Measurements from ENCODE around the gene CRYBA1. TPM values are rescaled to one million over a fixed set of nuclear protein-coding genes. Genes with fewer than 3 reads are reported as not detected.

CRYBA1 gene
- total RNA-seq, 1 experiment from 2014 or later = not detected

DNA sequence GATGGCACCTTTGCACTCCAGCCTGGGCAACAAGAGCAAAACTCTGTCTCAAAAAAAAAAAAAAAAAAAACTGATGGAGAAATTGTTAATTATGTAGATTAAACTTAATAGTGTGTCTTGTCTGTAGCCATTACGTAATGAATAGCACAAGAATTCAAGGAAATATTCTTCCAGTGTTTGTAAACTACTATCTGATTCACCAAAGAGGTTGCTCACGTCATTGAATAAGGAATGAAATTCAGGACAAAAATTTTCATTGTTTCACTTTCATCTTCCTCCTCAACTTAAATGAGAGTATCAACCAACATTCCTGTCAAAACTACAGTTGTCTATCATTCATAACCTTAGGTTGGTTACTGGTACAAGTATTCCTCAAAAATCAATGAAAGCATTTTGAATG, 35.8 kb upstream of the CRYBA1 start:
- Histone ChIP-seq H3K36me3 (ENCODE audit: insufficient read depth, low read length, poor library complexity, severe bottlenecking) (no peaks in the 10 kb centered on the region), H3K4me3 (ENCODE audit: low read depth, low read length, poor library complexity, severe bottlenecking) (no peak overlapping the region), H3K27me3 (replicated peaks; ENCODE audit: insufficient read depth, low read depth, low read length, poor library complexity) (no peaks in the 10 kb centered on the region), H3K27ac (ENCODE audit: low read depth, low read length, poor library complexity, severe bottlenecking) (no peak overlapping the region), H3K9me3 (ENCODE audit: low read depth, low read length, poor library complexity, severe bottlenecking) (no peaks in the 10 kb centered on the region), H3K4me1 (ENCODE audit: insufficient read depth, low read length, poor library complexity, severe bottlenecking) (no peaks in the 10 kb centered on the region)
- intact Hi-C loops (cut with micrococcal nuclease; ENCODE audit: unreplicated experiment) = no loop called here
- POLR2A ChIA-PET (ENCODE audit: low non-redundant PET) = no interaction called here
- CTCF ChIA-PET = no interaction called here
- BruUV-seq (replicated peaks) = no TSS peak
- TF ChIP-seq, protein P1, sequence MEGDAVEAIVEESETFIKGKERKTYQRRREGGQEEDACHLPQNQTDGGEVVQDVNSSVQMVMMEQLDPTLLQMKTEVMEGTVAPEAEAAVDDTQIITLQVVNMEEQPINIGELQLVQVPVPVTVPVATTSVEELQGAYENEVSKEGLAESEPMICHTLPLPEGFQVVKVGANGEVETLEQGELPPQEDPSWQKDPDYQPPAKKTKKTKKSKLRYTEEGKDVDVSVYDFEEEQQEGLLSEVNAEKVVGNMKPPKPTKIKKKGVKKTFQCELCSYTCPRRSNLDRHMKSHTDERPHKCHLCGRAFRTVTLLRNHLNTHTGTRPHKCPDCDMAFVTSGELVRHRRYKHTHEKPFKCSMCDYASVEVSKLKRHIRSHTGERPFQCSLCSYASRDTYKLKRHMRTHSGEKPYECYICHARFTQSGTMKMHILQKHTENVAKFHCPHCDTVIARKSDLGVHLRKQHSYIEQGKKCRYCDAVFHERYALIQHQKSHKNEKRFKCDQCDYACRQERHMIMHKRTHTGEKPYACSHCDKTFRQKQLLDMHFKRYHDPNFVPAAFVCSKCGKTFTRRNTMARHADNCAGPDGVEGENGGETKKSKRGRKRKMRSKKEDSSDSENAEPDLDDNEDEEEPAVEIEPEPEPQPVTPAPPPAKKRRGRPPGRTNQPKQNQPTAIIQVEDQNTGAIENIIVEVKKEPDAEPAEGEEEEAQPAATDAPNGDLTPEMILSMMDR (conservative IDR thresholded peaks at IDR 0.05; ENCODE audit: low read depth, low read length) = no peak
- TF ChIP-seq EZH2 (IDR thresholded peaks at IDR 0.05; ENCODE audit: borderline replicate concordance, low read depth, low read length, poor library complexity, severe bottlenecking) = no peak
- DNase-seq (ENCODE audit: low spot score) = no peak

DNA sequence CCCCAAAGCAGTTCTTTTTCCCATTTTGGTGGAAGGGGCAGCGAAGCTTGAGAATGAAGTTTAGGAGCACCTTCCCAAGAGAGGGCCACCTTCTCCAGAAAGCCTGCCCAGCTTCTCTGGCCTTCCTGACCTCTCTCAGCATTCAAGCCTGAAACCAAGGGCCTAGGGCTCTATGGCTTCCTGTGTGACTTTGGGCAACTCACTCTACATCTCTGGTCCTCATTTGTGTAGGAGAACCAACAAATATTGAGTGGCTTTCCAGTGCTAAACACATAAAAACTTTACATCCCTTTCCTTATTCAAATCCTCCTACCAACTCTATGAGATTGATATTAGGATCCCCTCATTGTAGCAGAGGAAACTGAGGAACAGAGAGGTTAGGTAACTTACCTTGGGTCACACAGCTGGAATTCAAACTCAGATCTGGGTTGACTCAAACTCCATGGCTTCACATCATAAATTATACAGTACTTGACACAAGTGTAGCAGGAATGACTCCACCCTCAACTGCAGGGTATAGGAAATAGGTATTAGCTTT, 34.5 kb upstream of the CRYBA1 start:
- DNase-seq (ENCODE audit: low spot score) = no peak
- Histone ChIP-seq H3K27me3 (replicated peaks; ENCODE audit: insufficient read depth, low read depth, low read length, poor library complexity) (no peaks in the 10 kb centered on the region), H3K9me3 (ENCODE audit: low read depth, low read length, poor library complexity, severe bottlenecking) (no peaks in the 10 kb centered on the region), H3K27ac (ENCODE audit: low read depth, low read length, poor library complexity, severe bottlenecking) (no peak overlapping the region), H3K4me1 (ENCODE audit: insufficient read depth, low read length, poor library complexity, severe bottlenecking) (no peaks in the 10 kb centered on the region), H3K4me3 (ENCODE audit: low read depth, low read length, poor library complexity, severe bottlenecking) (no peak overlapping the region), H3K36me3 (ENCODE audit: insufficient read depth, low read length, poor library complexity, severe bottlenecking) (no peaks in the 10 kb centered on the region)
- intact Hi-C loops (cut with micrococcal nuclease; ENCODE audit: unreplicated experiment) = no loop called here
- no TSS peak for BruUV-seq (replicated peaks)
- POLR2A ChIA-PET (ENCODE audit: low non-redundant PET) = no interaction called here
- CTCF ChIA-PET = interaction anchor here (0.6 kb wide), 1 partner anchor 14 kb away, joined by 3 read pairs; no protein-coding TSS in a partner anchor
- no peak for TF ChIP-seq EZH2 (IDR thresholded peaks at IDR 0.05; ENCODE audit: borderline replicate concordance, low read depth, low read length, poor library complexity, severe bottlenecking)
- TF ChIP-seq, protein P1 (conservative IDR thresholded peaks at IDR 0.05; ENCODE audit: low read depth, low read length) = no peak

DNA sequence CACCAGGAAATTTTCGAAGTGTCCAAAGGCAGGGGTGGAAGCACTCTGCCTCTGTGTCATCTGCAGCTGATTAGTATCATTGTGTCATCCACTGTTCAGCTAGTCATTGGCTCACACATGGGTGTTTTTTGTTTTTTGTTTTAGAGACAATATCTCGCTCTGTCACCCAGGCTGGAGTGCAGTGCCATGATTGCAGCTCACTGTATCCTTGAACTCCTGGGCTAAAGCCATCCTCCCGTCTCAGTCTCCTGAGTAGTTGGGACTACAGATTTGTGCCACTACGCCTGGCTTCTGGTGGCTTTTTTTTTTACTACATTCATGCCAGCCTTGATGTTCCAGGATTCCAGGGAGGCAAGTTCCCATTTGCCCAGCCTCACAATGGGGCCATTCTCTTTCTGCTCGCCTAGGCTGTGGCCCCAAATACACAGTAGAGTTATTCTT, 34.0 kb upstream of the CRYBA1 start:
- H3K9me3 ChIP-seq (ENCODE audit: low read depth, low read length, poor library complexity, severe bottlenecking) = no peaks in the 10 kb centered on the region
- no peaks in the 10 kb centered on the region for H3K4me1 ChIP-seq (ENCODE audit: insufficient read depth, low read length, poor library complexity, severe bottlenecking)
- no peaks in the 10 kb centered on the region for H3K36me3 ChIP-seq (ENCODE audit: insufficient read depth, low read length, poor library complexity, severe bottlenecking)
- no peak overlapping the region for H3K4me3 ChIP-seq (ENCODE audit: low read depth, low read length, poor library complexity, severe bottlenecking)
- H3K27ac ChIP-seq (ENCODE audit: low read depth, low read length, poor library complexity, severe bottlenecking) = no peak overlapping the region
- intact Hi-C loops (cut with micrococcal nuclease; ENCODE audit: unreplicated experiment) = no loop called here
- ChIA-PET POLR2A (ENCODE audit: low non-redundant PET) (no interaction called here), CTCF (no interaction called here)
- DNase-seq (ENCODE audit: low spot score) = no peak
- no peaks in the 10 kb centered on the region for H3K27me3 ChIP-seq (replicated peaks; ENCODE audit: insufficient read depth, low read depth, low read length, poor library complexity)
- no peak for TF ChIP-seq EZH2 (IDR thresholded peaks at IDR 0.05; ENCODE audit: borderline replicate concordance, low read depth, low read length, poor library complexity, severe bottlenecking)
- TF ChIP-seq, protein P1 (conservative IDR thresholded peaks at IDR 0.05; ENCODE audit: low read depth, low read length) = no peak
- BruUV-seq (replicated peaks) = no TSS peak

All from A673 (cell line).